WTC11 (cell line): ENCODE data around the gene GGA3.

Source experiments
- NR1H2 ChIP-seq: sonication (generic); formaldehyde crosslinking; IDR thresholded peaks from 2 replicates; pipeline ENCODE4 v1.9.0; 2021; ENCODE audit warnings: mild to moderate bottlenecking, moderate library complexity, missing genetic modification reagents
- SP1 ChIP-seq: sonication (generic); formaldehyde crosslinking; conservative IDR thresholded peaks from 2 replicates; pipeline ENCODE4 v1.8.1; 2022; ENCODE audit warnings: missing genetic modification reagents
- TEAD4 ChIP-seq: sonication (generic); formaldehyde crosslinking; IDR thresholded peaks from 2 replicates; pipeline ENCODE4 v1.8.0; 2022; ENCODE audit warnings: mild to moderate bottlenecking, missing genetic modification reagents
- ZNF121 ChIP-seq: sonication (generic); formaldehyde crosslinking; IDR thresholded peaks from 2 replicates; pipeline ENCODE4 v1.8.0; 2023; ENCODE audit warnings: missing genetic modification reagents
- ZNF423 ChIP-seq: fragments of 250-450 bp; sonication (Bioruptor Pico); IDR thresholded peaks from 2 replicates; pipeline ENCODE4 v2.1.2; 2022; ENCODE audit warnings: mild to moderate bottlenecking, moderate library complexity
- TF ChIP-seq, protein P1 (sequence below): fragments of 200-600 bp; IDR thresholded peaks from 2 replicates; pipeline ENCODE4 v1.8.0; 2022; ENCODE audit warnings: antibody characterized with exemption
- TF ChIP-seq, protein P2 (sequence below): sonication (generic); formaldehyde crosslinking; IDR thresholded peaks from 2 replicates; pipeline ENCODE4 v1.8.0; 2022; ENCODE audit warnings: missing genetic modification reagents
- TF ChIP-seq, protein P3 (sequence below): sonication (generic); formaldehyde crosslinking; IDR thresholded peaks from 2 replicates; pipeline ENCODE4 v1.8.0; 2022; ENCODE audit warnings: mild to moderate bottlenecking, missing genetic modification reagents
- TF ChIP-seq, protein P4 (sequence below): sonication (generic); formaldehyde crosslinking; IDR thresholded peaks from 2 replicates; pipeline ENCODE4 v1.8.1; 2023; ENCODE audit warnings: mild to moderate bottlenecking, missing genetic modification reagents

DNA sequence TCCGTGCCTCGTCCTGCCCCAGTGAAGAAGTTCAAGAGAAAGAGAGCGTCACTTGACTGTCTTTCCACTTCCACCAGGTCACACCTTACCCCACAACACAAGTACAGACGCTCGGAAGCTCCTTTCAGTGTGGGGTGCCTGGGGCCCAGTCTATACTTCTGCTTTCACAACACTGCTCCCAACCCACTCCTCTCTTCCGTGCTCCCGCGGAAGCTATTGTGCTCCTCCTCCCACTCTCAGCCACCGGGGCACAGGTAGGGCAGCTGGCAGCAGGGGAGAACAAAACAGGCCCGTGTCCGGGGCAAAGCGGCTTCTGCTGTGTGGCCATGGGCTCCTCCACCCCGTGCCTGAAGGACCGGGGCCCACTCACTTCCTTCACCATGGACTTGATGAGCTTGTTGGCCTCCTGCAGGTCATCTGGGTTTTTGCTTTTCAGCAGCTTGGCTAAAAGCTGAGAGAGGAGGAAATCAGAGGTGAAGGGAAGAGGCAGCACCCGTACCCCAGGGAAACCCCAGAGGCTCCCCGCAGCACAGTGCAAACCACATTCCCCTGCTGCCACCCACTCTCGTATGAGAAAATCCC, 18.9 kb downstream of the GGA3 start:
- TF ChIP-seq, protein P1, sequence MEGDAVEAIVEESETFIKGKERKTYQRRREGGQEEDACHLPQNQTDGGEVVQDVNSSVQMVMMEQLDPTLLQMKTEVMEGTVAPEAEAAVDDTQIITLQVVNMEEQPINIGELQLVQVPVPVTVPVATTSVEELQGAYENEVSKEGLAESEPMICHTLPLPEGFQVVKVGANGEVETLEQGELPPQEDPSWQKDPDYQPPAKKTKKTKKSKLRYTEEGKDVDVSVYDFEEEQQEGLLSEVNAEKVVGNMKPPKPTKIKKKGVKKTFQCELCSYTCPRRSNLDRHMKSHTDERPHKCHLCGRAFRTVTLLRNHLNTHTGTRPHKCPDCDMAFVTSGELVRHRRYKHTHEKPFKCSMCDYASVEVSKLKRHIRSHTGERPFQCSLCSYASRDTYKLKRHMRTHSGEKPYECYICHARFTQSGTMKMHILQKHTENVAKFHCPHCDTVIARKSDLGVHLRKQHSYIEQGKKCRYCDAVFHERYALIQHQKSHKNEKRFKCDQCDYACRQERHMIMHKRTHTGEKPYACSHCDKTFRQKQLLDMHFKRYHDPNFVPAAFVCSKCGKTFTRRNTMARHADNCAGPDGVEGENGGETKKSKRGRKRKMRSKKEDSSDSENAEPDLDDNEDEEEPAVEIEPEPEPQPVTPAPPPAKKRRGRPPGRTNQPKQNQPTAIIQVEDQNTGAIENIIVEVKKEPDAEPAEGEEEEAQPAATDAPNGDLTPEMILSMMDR = no peak
- TF ChIP-seq, protein P2, sequence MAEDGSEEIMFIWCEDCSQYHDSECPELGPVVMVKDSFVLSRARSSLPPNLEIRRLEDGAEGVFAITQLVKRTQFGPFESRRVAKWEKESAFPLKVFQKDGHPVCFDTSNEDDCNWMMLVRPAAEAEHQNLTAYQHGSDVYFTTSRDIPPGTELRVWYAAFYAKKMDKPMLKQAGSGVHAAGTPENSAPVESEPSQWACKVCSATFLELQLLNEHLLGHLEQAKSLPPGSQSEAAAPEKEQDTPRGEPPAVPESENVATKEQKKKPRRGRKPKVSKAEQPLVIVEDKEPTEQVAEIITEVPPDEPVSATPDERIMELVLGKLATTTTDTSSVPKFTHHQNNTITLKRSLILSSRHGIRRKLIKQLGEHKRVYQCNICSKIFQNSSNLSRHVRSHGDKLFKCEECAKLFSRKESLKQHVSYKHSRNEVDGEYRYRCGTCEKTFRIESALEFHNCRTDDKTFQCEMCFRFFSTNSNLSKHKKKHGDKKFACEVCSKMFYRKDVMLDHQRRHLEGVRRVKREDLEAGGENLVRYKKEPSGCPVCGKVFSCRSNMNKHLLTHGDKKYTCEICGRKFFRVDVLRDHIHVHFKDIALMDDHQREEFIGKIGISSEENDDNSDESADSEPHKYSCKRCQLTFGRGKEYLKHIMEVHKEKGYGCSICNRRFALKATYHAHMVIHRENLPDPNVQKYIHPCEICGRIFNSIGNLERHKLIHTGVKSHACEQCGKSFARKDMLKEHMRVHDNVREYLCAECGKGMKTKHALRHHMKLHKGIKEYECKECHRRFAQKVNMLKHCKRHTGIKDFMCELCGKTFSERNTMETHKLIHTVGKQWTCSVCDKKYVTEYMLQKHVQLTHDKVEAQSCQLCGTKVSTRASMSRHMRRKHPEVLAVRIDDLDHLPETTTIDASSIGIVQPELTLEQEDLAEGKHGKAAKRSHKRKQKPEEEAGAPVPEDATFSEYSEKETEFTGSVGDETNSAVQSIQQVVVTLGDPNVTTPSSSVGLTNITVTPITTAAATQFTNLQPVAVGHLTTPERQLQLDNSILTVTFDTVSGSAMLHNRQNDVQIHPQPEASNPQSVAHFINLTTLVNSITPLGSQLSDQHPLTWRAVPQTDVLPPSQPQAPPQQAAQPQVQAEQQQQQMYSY (CRISPR knock-in tag) = no peak
- TF ChIP-seq TEAD4 (CRISPR knock-in tag) = no peak
- TF ChIP-seq ZNF423 (CRISPR knock-in tag) = no peak
- TF ChIP-seq NR1H2 (CRISPR knock-in tag) = no peak
- TF ChIP-seq, protein P3, sequence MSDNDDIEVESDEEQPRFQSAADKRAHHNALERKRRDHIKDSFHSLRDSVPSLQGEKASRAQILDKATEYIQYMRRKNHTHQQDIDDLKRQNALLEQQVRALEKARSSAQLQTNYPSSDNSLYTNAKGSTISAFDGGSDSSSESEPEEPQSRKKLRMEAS = no peak
- no peak for TF ChIP-seq SP1 (CRISPR knock-in tag)
- TF ChIP-seq, protein P4, sequence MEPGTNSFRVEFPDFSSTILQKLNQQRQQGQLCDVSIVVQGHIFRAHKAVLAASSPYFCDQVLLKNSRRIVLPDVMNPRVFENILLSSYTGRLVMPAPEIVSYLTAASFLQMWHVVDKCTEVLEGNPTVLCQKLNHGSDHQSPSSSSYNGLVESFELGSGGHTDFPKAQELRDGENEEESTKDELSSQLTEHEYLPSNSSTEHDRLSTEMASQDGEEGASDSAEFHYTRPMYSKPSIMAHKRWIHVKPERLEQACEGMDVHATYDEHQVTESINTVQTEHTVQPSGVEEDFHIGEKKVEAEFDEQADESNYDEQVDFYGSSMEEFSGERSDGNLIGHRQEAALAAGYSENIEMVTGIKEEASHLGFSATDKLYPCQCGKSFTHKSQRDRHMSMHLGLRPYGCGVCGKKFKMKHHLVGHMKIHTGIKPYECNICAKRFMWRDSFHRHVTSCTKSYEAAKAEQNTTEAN (CRISPR knock-in tag) = no peak
- no peak for TF ChIP-seq ZNF121 (CRISPR knock-in tag)
